ENCODE data around the gene TCP10L.
"Not testable (repeated sequence)": the region's sequence is repeated elsewhere in the genome, so short reads cannot be mapped to it uniquely, and the experiment has no call there.

Gene TCP10L

GRCh38 chr21:32549440-32549839 is 35.9 kb downstream of the TCP10L start:
- DNase-seq, result no peak

DNA sequence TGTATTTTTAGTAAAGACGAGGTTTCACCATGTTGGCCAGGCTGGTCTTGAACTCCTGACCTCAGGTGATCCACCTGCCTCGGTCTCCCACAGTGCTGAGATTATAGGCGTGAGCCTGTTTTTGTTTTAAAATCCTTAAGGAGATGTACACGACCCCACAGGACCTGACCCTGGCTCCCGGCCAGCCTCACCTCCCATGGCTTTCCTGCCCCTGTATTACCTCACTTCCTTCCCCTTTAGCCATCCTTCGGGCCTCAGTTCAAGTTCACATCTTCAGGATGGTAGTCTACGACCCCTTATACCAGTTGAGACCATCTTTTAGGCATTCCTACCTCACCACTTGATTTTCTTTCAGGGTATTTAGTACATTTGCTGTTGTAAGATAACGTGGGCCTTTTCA is 36.3 kb downstream of the TCP10L start:
- DNase-seq, result no peak

GRCh38 chr21:32547018-32547417 is 38.3 kb downstream of the TCP10L start:
- no peak for DNase-seq

DNA sequence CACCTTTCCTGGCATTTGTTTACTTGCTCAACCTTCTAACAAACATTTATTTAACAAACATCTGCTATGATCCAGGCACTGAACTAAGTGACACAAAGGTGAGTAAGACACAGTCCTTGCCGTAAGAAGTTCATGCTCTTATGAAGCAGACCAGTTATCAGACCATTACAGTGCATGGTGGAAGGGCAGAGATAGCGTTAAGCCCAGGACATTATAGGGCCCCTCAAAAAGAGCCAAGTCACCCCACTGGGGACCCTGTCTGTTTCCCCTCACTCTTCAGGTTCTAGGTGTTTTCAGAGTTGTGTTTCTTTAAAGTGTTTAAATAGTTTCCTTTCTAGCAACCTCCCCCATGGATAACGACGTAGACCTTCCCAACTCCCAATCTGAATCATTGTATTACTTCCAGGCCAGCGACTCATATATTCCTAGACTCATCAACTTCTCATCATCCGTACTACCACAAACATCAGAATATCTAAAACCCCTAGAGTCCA is 39.3 kb downstream of the TCP10L start:
- DNase-seq, result no peak

DNA sequence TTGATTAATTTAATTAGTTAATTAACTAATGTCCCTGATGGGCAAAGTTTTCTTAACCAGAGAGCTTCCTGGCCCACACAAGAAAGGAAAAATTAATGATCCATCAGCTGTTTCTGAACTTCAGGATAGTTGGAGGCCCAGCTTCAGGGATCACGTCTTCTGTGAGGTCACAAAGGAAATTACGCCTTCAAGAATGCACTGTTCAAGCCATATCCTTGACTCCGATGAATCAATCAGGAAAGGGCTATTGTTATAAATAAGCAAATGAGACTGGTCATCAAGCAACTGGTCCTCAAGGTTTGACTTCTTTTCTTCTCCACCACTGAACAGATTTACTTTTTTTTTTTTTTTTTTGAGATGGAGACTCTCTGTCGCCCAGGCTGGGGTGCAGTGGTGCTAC is 40.6 kb downstream of the TCP10L start:
- DNase-seq, result no peak

GRCh38 chr21:32543975-32544374 is 41.3 kb downstream of the TCP10L start:
- no peak for DNase-seq

DNA sequence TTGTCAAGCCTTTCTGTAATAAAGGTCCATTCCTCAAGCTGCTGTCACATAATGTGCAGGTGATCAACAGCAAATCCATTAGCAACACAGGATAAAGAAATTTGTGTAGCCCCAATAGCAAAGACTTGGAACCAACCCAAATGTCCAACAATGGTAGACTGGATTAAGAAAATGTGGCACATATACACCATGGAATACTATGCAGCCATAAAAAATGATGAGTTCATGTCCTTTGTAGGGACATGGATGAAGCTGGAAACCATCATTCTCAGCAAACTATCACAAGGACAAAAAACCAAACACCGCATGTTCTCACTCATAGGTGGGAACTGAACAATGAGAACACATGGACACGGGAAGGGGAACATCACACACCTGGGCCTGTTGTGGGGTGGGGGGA is 42.3 kb downstream of the TCP10L start:
- DNase-seq, result not testable (repeated sequence)

- no peak for DNase-seq
Measured at GRCh38 chr21:32539378-32539777, 45.9 kb downstream of the TCP10L start.

DNA sequence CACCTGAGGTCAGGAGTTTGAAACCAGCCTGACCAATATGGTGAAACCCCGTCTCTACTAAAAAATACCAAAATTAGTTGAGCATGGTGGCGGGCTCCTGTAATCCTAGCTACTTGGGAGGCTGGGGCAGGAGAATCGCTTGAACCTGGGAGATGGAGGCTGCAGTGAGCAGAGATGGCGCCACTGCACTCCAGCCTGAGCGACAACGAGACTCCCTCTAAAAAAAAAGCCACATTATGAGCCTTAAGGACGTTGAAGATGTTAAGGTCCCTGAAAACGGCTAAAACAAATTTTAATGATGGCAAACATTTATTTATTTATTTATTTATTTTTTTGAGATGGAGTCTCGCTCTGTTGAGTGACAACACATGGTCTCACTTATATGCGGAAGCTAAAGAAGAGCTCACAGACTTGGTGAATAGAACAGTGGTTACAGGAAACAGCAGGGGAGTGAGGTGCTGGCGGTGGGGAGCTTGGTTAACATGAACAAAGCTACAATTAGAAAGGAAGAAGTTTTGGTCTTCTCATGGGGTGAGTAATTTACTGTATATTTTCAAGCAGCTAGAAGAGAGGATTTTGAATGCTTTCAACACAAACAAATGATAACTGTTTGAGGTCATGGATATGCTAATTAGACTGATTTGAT is 47.1 kb downstream of the TCP10L start:
- DNase-seq, result no peak

GRCh38 chr21:32537569-32537881 is 47.8 kb downstream of the TCP10L start:
- no peak for DNase-seq

GRCh38 chr21:32535612-32536011 is 49.7 kb downstream of the TCP10L start:
- no peak for DNase-seq

- DNase-seq, result no peak
Measured at GRCh38 chr21:32534113-32534512, 51.2 kb downstream of the TCP10L start.

DNA sequence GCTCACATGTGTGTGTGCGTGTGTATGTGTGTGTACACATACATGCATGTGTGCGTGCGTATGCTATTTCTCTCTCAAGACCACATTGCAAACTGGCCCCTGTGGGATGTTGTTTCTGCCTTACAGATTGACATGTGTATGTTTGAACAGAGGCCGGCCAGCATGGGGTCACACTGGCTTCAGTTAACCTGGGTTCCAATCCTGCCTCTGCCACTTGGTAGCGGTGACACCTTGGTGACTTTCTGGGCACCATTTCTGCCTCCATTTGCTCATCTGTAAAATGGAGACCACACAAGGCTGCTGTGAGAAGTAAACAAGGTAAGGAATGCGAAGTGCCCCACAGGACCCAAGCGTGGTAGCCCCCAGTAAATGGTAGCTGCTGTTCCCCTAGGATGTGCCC is 51.7 kb downstream of the TCP10L start:
- DNase-seq, result no peak

GRCh38 chr21:32533053-32533452 is 52.3 kb downstream of the TCP10L start:
- DNase-seq, result no peak

DNA sequence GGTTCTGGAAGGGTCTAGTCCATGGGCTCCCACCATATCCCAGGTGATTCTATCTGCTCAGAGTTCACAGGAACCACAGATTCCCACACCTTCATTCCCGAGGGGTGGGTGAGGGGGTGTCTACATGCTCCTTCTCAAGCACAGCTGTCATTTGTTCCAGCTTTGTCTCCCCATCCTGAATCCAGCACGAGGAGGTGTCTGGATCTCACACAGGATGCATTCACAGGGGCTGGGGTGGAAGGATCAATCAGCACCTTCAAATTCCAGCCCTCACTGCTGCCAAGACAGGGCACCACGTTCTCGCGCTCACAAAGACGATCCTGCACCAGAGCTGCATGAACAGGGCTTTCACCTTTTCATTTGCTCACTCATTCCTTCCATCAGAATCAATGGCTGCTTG is 52.7 kb downstream of the TCP10L start:
- no peak for DNase-seq

DNA sequence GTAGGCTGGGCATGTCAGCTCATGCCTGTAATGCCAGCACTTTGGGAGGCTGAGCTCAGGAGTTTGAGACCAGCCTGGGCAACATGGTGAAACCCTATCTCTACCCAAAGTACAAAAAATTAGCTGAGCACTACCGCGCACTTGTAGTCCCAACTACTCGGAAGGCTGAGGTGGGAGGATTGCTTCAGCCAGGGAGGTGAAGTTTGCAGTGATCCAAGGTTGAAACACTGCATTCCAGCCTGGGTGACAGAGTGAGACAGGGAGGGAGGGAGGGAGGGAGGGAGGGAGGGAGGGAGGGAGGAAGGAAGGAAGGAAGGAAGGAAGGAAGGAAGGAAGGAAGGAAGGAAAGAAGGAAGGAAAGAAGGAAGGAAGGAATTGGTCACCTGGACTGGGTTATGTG is 53.8 kb downstream of the TCP10L start:
- not testable (repeated sequence) for DNase-seq

GRCh38 chr21:32530809-32531208 is 54.5 kb downstream of the TCP10L start:
- DNase-seq, result not testable (repeated sequence)

DNA sequence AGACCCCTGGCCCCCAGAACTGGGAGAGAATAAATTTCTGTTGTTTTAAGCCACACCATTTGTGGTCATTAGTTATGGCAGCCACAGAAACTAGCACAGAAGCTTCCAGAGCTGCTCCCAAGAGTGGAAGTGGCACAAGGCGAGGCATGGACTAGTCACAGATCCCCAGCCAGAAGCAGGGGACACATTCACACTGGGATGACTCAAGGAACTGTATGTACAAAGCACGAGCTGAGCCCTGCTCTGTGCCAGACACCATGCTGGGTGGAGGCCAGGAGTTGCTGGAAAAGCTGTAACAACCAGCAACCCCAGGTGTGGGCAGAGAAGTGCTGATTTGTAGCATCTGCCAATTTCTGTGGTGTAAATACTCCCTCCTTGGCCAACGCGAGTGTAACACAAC is 55.6 kb downstream of the TCP10L start:
- DNase-seq, result no peak

DNA sequence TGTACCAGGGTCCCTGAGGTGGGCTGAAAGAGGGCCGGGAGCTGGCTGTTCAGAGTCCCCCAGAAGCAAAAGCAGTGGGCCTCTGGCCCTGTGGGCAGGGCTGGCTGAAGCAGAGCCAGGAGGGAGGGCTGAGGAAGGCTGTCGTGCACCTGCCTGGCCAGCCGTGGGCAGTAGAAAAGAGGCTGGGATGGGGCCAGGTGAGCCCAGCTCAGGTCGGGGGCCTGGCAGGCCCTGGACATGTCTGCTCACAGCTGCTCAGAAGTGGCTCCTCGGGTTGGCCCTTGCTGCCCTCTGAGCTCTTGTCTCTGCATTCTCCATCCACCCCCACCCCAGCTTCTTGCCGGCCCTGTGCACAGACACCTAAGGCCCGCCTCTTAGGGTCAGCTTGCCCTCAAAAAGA is 60.0 kb downstream of the TCP10L start:
- no peak for DNase-seq

DNA sequence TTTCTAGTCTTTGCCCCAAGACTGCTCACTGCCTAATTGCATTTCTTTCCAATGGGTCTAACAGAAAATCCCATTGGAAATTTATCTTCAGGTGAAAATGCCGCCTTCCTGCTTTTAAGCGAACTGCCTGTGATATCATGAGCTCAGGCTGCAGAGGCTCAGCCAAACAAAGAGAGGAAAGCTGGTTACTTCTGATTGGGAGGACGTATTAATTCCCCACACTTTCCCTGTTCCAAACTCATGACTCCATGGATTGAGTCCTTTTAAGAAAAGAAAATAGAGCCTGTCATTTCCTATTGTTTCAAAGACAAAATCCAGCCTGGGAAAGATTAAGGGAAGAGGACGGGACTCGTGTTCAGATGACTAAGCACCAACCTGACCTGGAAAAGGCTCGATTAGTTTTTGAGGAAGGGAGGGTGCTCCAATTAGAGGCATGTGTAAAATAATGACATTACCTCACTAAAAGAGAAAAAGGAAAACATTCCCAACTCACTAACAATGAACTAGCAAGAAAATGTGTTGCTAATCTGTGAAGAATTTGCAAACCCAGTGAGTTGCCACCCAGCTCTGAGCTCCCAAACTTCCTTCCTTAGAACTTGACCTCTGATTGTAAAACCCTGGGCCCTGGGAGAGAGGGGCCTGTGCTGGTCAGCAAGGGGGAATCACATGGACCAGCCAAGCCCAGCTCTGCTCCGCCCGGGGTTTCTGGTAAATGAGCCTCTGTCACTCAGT is 61.2 kb downstream of the TCP10L start:
- DNase-seq, result no peak
